OCI-LY3 (cell line): ENCODE measurements around the gene BRINP3.

Experiments
- H2AFZ ChIP-seq: fragments of 200-600, 300-600 bp; shearing (Covaris generic); 2 replicates; pipeline ENCODE4 v1.6.0; 2014; ENCODE audit warnings: antibody characterized with exemption, low read depth, low read length
- H3K27ac ChIP-seq: fragments of 200-600, 300-600 bp; sonication (generic); 2 replicates; pipeline ENCODE4 v1.5.1; 2014; ENCODE audit warnings: mild to moderate bottlenecking, low read length, moderate library complexity, mixed read lengths
- H3K27me3 ChIP-seq: fragments of 200-600, 300-600 bp; sonication (generic); 2 replicates; pipeline ENCODE4 v1.6.1; 2014; ENCODE audit warnings: low read depth, low read length, mixed read lengths
- H3K36me3 ChIP-seq: fragments of 200-600, 300-600 bp; sonication (generic); replicated peaks from 2 replicates; pipeline ENCODE3; 2014; ENCODE audit warnings: low read depth, low read length, mixed read lengths
- H3K4me1 ChIP-seq: fragments of 300-600, 200-600 bp; sonication (generic); 2 replicates; pipeline ENCODE4 v1.6.1; 2014; ENCODE audit warnings: low read length, mixed read lengths
- H3K4me2 ChIP-seq: fragments of 200-600, 300-600 bp; sonication (generic); 2 replicates; pipeline ENCODE4 v1.6.1; 2014; ENCODE audit warnings: low read length, mixed read lengths
- H3K4me3 ChIP-seq: fragments of 300-600, 200-600 bp; sonication (generic); 2 replicates; pipeline ENCODE4 v1.5.1; 2014; ENCODE audit warnings: antibody characterized with exemption, mild to moderate bottlenecking, low read length, moderate library complexity
- H3K79me2 ChIP-seq: fragments of 300-600, 200-600 bp; shearing (Covaris generic); 2 replicates; pipeline ENCODE4 v1.6.1; 2014; ENCODE audit warnings: mild to moderate bottlenecking, low read length, mixed read lengths
- H3K9ac ChIP-seq: fragments of 300-600, 200-600 bp; shearing (Covaris generic); 2 replicates; pipeline ENCODE4 v1.6.0; 2014; ENCODE audit warnings: mild to moderate bottlenecking, low read length, moderate library complexity
- H3K9me3 ChIP-seq: fragments of 200-600, 300-600 bp; shearing (Covaris generic); 2 replicates; pipeline ENCODE4 v1.6.1; 2014; ENCODE audit warnings: low read length, mixed read lengths; ENCODE audit not compliant: insufficient read depth
- H4K20me1 ChIP-seq: fragments of 200-600, 300-600 bp; sonication (generic); 2 replicates; pipeline ENCODE4 v1.6.1; 2016; ENCODE audit warnings: low read length, mixed read lengths; ENCODE audit not compliant: insufficient read depth
- CTCF ChIP-seq: fragments of 200-600, 300-600 bp; sonication (generic); IDR thresholded peaks from 2 replicates; pipeline ENCODE4 v1.5.1; 2014; ENCODE audit warnings: antibody characterized with exemption, low read length, low read depth
- EZH2phosphoT487 ChIP-seq: fragments of 200-600 bp; shearing (Covaris generic); IDR thresholded peaks from 2 replicates; pipeline ENCODE4 v1.6.1; 2018; ENCODE audit warnings: antibody characterized with exemption, mixed run types, low read depth

The BRINP3 gene

GRCh38 chr1:190154744-190155143, 322.9 kb downstream of the BRINP3 start:
- H3K27ac ChIP-seq: no peak overlapping the region
- no peak for TF ChIP-seq CTCF
- TF ChIP-seq EZH2phosphoT487: no peak
- no peak overlapping the region for H2AFZ ChIP-seq
- H3K9ac ChIP-seq: no peak overlapping the region
- H3K79me2 ChIP-seq: no peaks in the 10 kb centered on the region
- no peak overlapping the region for H3K4me2 ChIP-seq
- no peaks in the 10 kb centered on the region for H3K36me3 ChIP-seq
- no peak overlapping the region for H3K4me3 ChIP-seq
- H3K4me1 ChIP-seq: no peaks in the 10 kb centered on the region
- H3K9me3 ChIP-seq: no peaks in the 10 kb centered on the region
- H3K27me3 ChIP-seq: no peaks in the 10 kb centered on the region
- no peaks in the 10 kb centered on the region for H4K20me1 ChIP-seq

DNA sequence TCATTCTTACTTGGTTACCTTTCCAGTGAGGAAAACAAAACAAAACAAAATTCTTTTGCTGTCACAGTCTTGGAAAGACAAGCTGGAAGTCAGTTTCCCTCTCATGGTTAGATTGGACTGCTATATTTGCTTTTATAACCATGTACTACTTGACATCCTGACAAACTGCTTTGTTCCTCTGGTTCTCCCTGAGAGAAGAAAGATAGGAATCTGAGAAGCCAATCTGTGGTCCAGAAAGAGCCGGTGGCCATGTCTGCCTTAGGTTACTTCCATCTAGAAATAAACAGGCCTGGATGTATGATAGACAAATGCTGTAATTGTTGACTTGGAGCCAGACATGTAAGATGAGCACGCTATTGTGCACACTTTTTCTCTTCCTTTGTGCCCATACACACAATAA, 330.0 kb downstream of the BRINP3 start:
- no peak for TF ChIP-seq EZH2phosphoT487
- TF ChIP-seq CTCF: no peak
- no peak overlapping the region for H3K9ac ChIP-seq
- no peaks in the 10 kb centered on the region for H3K9me3 ChIP-seq
- no peak overlapping the region for H3K4me2 ChIP-seq
- H3K27ac ChIP-seq: no peak overlapping the region
- no peaks in the 10 kb centered on the region for H4K20me1 ChIP-seq
- no peaks in the 10 kb centered on the region for H3K4me1 ChIP-seq
- H2AFZ ChIP-seq: peak overlapping the region; percentile 52; the same call in 1 of the 2 replicates
- no peak overlapping the region for H3K4me3 ChIP-seq
- no peaks in the 10 kb centered on the region for H3K36me3 ChIP-seq
- H3K27me3 ChIP-seq: no peaks in the 10 kb centered on the region
- no peaks in the 10 kb centered on the region for H3K79me2 ChIP-seq

DNA sequence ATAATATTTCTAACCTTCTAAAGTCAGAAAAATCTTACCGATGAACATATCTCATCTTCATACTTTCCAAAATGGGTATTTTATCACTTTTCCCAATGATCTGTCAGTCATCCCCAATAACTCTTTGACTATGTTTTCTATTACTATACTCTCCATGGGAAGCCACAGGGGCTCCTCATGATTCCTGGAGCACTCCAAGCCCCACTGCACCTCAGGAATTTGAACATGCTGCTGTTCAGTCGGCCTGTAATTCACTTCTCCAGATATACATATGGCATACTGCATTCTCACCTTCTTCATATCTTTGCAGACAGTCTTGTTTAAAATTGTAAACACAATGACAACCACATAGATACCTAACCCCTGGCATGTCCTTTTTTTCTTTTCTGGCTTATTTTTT, 333.0 kb downstream of the BRINP3 start:
- Histone ChIP-seq H3K4me1 (no peaks in the 10 kb centered on the region), H3K9ac (no peak overlapping the region), H3K27me3 (no peaks in the 10 kb centered on the region), H3K4me2 (no peak overlapping the region), H3K27ac (no peak overlapping the region), H3K79me2 (no peaks in the 10 kb centered on the region), H2AFZ (no peak overlapping the region), H4K20me1 (no peaks in the 10 kb centered on the region), H3K4me3 (no peak overlapping the region), H3K9me3 (no peaks in the 10 kb centered on the region), H3K36me3 (no peaks in the 10 kb centered on the region)
- no peak for TF ChIP-seq EZH2phosphoT487
- TF ChIP-seq CTCF: no peak

DNA sequence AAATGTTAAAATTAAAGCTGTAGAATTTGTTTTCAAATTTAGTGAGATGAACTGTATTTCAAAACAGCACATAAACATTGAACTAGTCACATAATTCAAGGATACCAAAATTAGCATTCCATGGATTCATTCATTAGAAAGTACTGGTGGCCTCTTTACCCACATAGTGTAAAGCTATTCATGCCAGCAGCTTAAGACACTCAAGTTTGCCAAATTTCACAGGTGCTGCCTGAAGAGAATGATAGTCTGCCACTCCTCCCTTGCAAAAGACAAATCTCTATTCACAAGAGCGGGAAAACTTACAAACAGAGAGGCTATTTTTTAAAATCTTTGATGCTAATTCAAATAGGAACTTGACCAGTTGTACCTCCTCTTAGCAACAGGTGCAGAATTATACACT, 337.0 kb downstream of the BRINP3 start:
- Histone ChIP-seq H3K9me3 (no peaks in the 10 kb centered on the region), H3K36me3 (no peaks in the 10 kb centered on the region), H3K79me2 (no peaks in the 10 kb centered on the region), H3K27ac (no peak overlapping the region), H3K27me3 (no peaks in the 10 kb centered on the region), H3K4me3 (no peak overlapping the region), H3K4me2 (no peak overlapping the region), H4K20me1 (no peaks in the 10 kb centered on the region), H3K4me1 (0 out of 2 replicates have a peak, but pooled peaks cover 3% of the 10 kb centered on the region), H2AFZ (no peak overlapping the region), H3K9ac (no peak overlapping the region)
- TF ChIP-seq CTCF (no peak), EZH2phosphoT487 (no peak)
